ENCODE data around the gene SLC16A8. TPM values are rescaled to one million over a fixed set of nuclear protein-coding genes. Genes with fewer than 3 reads are reported as not detected.
"Not testable (repeated sequence)": the region's sequence is repeated elsewhere in the genome, so short reads cannot be mapped to it uniquely, and the experiment has no call there.

The SLC16A8 gene
- total RNA-seq, 1 donor from 2014 or later = 0.08 TPM

- Histone ChIP-seq H3K27me3 (ENCODE audit: control insufficient read depth, insufficient read depth, low read length) (no peaks in the 10 kb centered on the region), H3K36me3 (ENCODE audit: control insufficient read depth, insufficient read depth, low read length) (no peaks in the 10 kb centered on the region), H3K4me3 (ENCODE audit: low read depth, low read length) (no peak overlapping the region)
- DNase-seq (ENCODE audit: low read depth) = no peak
- no peak for TF ChIP-seq CTCF (IDR thresholded peaks at IDR 0.05; ENCODE audit: insufficient read depth, low read length, poor library complexity, severe bottlenecking)
Observed at GRCh38 chr22:38124236-38124974, 40.4 kb upstream of the SLC16A8 start.

DNA sequence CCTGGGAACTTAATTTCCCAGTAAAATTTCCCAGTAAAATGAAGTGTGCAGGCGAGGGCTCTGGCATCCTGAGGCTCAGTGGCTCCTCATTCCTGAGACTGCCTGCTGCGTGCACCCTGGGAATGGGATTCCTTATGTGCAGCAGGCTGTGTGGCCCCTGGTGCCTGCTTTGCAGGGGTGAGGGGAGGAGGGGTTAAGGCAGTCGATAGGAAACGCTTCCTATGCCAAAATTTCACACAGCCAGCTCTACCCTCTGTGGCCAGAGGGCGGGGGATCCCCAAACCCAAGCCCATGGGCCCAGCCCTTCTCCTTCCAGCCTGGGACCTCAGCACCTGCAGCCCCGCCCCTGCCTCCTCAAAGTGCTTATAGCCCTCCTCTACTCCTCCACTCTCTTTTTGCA, 38.6 kb upstream of the SLC16A8 start:
- H3K4me3 ChIP-seq (ENCODE audit: low read depth, low read length) = no peak overlapping the region
- no peaks in the 10 kb centered on the region for H3K27me3 ChIP-seq (ENCODE audit: control insufficient read depth, insufficient read depth, low read length)
- TF ChIP-seq CTCF (IDR thresholded peaks at IDR 0.05; ENCODE audit: insufficient read depth, low read length, poor library complexity, severe bottlenecking) = no peak
- DNase-seq (ENCODE audit: low read depth) = no peak
- H3K36me3 ChIP-seq (ENCODE audit: control insufficient read depth, insufficient read depth, low read length) = no peaks in the 10 kb centered on the region

GRCh38 chr22:38120359-38121110, 36.6 kb upstream of the SLC16A8 start:
- Histone ChIP-seq H3K27me3 (ENCODE audit: control insufficient read depth, insufficient read depth, low read length) (no peaks in the 10 kb centered on the region), H3K36me3 (ENCODE audit: control insufficient read depth, insufficient read depth, low read length) (no peaks in the 10 kb centered on the region), H3K4me3 (ENCODE audit: low read depth, low read length) (no peak overlapping the region)
- no peak for DNase-seq (ENCODE audit: low read depth)
- no peak for TF ChIP-seq CTCF (IDR thresholded peaks at IDR 0.05; ENCODE audit: insufficient read depth, low read length, poor library complexity, severe bottlenecking)

GRCh38 chr22:38118747-38119146, 34.8 kb upstream of the SLC16A8 start:
- not testable (repeated sequence) for H3K27me3 ChIP-seq (ENCODE audit: control insufficient read depth, insufficient read depth, low read length); H3K4me3 ChIP-seq (ENCODE audit: low read depth, low read length); DNase-seq (ENCODE audit: low read depth); H3K36me3 ChIP-seq (ENCODE audit: control insufficient read depth, insufficient read depth, low read length)

- Histone ChIP-seq H3K36me3 (ENCODE audit: control insufficient read depth, insufficient read depth, low read length) (no peaks in the 10 kb centered on the region), H3K27me3 (ENCODE audit: control insufficient read depth, insufficient read depth, low read length) (peaks cover 3% of the 10 kb centered on the region), H3K4me3 (ENCODE audit: low read depth, low read length) (no peak overlapping the region)
- no peak for DNase-seq (ENCODE audit: low read depth)
- no peak for TF ChIP-seq CTCF (IDR thresholded peaks at IDR 0.05; ENCODE audit: insufficient read depth, low read length, poor library complexity, severe bottlenecking)
Observed at GRCh38 chr22:38118182-38118581, 34.2 kb upstream of the SLC16A8 start.

- not testable (repeated sequence) for H3K36me3 ChIP-seq (ENCODE audit: control insufficient read depth, insufficient read depth, low read length); H3K4me3 ChIP-seq (ENCODE audit: low read depth, low read length); H3K27me3 ChIP-seq (ENCODE audit: control insufficient read depth, insufficient read depth, low read length); DNase-seq (ENCODE audit: low read depth)
Observed at GRCh38 chr22:38117556-38117955, 33.6 kb upstream of the SLC16A8 start.
